Uterus (tissue), 2 donors: ENCODE measurements around the gene SAMD8.

Experiments
- CTCF ChIP-seq, 4 experiments: fragments of 200-600 bp in 2 of 4; fragments of 450-650 bp in 2 of 4; sonication (generic) in 2 of 4; IDR thresholded peaks; one replicate each; pipeline ENCODE4 v1.5.1; 2016 to 2019; ENCODE audit warnings: antibody characterized with exemption in 4 of 4, mild to moderate bottlenecking in 2 of 4, moderate library complexity in 1 of 4
- POLR2A ChIP-seq, 2 donors: fragments of 450-650 bp; IDR thresholded peaks; one replicate each; pipeline ENCODE4 v1.6.1; 2016; ENCODE audit warnings: antibody characterized with exemption in 2 of 2, mild to moderate bottlenecking in 1 of 2, moderate library complexity in 1 of 2

- no peak for TF ChIP-seq POLR2A (IDR thresholded peaks at IDR 0.05)
- TF ChIP-seq CTCF (IDR thresholded peaks at IDR 0.05) = no peak
These were observed 44.2 kb upstream of the SAMD8 start for GRCh38 chr10:75067272-75067671.
